ENCODE results near the gene MSH5. TPM values are rescaled to one million over a fixed set of nuclear protein-coding genes. Genes with fewer than 3 reads are reported as not detected.

The MSH5 gene
- total and polyA plus RNA-seq, 9 of the 15 experiments (the other 6 are each of a cell fraction or from before 2014, with no cell fraction given): 12.5 to 104 (median 46.6) TPM

GRCh38 chr6:31737315-31737990 is 2.4 kb upstream of the MSH5 start (continued):
- TF ChIP-seq CGGBP1 (CRISPR knock-in tag; IDR thresholded peaks at IDR 0.05) (peak; percentile 74), ERF (CRISPR knock-in tag; IDR thresholded peaks at IDR 0.05) (0 out of 2 replicates have a peak, but pooled peaks have one; percentile 50), EHMT2 (IDR thresholded peaks at IDR 0.05) (peak; percentile 47; the same call in 1 of the 2 replicates), ZNF79 (CRISPR knock-in tag; IDR thresholded peaks at IDR 0.05; ENCODE audit: low read depth) (no peak), ARNT (IDR thresholded peaks at IDR 0.05) (no peak), HLTF (IDR thresholded peaks at IDR 0.05) (peak; percentile 85; the same call in 1 of the 2 replicates), SIRT6 (IDR thresholded peaks at IDR 0.05; ENCODE audit: low read depth, low read length) (no peak), ZNF407 (IDR thresholded peaks at IDR 0.05; ENCODE audit: low read depth) (peak; percentile 62; the same call in 1 of the 2 replicates), DPF2 (IDR thresholded peaks at IDR 0.05) (no peak), ZNF449 (CRISPR knock-in tag; IDR thresholded peaks at IDR 0.05) (no peak), ETV1 (tag; conservative IDR thresholded peaks at IDR 0.05; ENCODE audit: low read depth) (peak; percentile 43; the same call in 1 of the 2 replicates), TEAD2 (tag; IDR thresholded peaks at IDR 0.05) (no peak), MAFF (IDR thresholded peaks at IDR 0.05; ENCODE audit: low read length) (no peak)
